Renal cortex interstitium (tissue), 11 donors: ENCODE measurements around the gene FADS3. TPM values are rescaled to one million over a fixed set of nuclear protein-coding genes. Genes with fewer than 3 reads are reported as not detected.

Experiments
- DNase-seq, 11 donors: peaks; one replicate each; pipeline ENCODE4 v3.0.0-alpha.2; 2013; ENCODE audit warnings: low read depth in 9 of 11, low spot score in 4 of 11; ENCODE audit errors: extremely low read depth in 1 of 11
- polyA plus RNA-seq, 3 donors: library from polyadenylated mRNA; unstranded; fragments of 120-200 nt; gene quantifications; one replicate each; pipeline ENCODE4 v1.2.1, GENCODE V29; 2013; ENCODE audit not compliant: insufficient read length in 3 of 3

Gene FADS3
- polyA plus RNA-seq, 3 donors = 13.0 to 22.9 (median 18.4) TPM

DNA sequence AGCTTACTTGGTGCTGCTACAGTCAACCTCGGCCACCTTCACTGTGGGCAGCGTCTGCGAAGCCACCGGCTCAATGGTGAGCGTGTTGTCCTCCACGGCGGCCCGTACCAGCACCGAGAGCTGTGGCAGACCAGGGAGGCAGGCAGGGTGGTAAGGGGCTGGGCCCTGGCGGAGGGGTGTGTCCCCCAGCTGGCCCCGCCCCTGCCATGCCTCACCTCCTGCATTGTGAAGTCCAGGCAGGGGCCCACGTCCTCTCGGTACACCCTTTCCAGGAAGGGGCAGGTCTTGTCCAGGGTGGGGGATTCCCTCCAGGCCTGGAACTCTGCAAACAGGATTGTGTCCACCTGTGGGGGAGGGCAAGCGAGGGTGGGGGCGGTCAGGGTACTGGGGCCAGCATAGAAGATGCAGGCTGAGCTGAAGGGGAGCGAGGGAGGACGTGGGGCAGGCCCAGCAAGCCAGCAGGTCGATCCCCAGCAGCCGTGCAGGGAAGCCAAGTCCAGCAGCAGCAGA lies 13.2 kb upstream of the FADS3 start:
- DNase-seq = peak in 4 of 11 donors; percentile 35 to 49 (median 43)

DNA sequence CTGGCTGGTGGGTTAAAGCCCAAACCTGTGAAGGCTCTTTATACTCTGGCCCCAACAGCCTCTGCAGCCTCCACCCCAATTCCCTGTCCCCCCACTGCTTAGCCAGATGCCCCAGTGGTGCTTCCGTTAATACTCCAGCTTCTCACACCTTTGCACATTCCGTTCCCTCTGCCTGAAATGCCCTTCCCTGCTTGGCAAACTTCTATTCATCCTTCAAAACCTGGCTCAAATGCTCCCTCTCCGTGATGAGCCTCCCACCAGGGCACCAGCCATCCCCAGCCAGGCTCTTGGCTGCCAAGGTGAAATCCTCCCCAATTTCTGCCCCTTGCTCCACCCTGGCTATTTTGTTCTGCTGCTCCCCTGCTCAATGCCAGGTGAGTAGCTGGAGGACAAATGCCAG lies 12.5 kb upstream of the FADS3 start:
- no peak for DNase-seq

DNA sequence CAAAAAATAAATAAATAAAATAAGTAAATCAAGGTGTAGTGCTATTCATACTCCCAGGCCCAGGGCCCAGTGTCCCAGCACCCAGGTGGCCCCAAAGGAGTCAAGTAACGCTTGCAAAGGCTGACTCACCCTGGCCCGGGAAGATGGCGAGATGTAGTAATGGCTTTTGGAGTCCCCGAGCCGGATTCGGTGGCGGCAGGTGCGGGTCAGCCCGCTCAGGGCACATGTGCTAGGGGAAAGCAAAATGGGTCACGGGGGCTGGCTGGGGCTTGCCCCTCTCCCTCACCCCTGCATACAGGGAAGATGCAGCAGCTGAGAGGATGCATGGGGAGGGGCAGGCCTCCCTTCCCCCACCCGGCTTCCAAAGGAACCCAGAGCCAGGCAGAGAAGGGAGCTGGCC lies 11.0 kb upstream of the FADS3 start:
- DNase-seq = no peak

DNA sequence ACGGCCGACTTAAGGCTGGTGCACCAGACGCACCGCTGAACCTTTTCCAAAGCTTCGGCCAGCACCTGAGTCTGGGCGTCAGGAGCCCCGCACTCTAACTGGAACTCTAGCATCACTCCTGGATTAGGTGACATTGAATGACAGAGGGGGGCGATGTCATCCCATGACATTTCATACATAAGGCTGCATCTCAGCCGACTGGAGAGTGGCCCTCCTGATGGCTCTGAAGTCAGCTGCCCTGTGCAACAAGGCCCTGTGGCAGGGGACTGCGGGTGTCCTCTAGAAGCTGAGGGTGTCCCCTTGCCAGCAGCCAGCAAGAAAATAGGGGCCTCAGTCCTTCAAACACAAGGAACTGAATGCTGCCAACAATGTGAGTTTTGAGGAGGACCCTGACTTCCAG lies 10.1 kb upstream of the FADS3 start:
- DNase-seq = no peak

DNA sequence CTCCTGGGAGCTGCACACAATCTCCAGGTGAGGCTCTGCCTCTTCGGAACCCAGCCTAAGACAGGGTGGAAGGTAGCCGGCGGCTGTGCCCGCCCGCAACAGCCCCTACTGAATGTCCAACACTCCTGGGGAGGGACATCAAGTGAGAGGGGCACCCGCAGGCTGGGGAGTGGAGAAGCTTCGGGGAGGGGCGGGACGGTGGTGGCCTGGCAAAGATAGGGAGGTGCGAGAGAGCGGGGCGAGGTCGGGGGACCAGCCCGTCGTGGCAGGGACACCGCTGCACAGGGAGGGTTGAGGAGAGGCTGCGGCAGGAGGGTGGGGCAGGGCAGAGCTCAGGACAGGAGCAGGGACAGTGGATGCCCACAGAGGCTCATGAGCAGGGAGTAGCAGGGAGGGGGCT lies 8.9 kb upstream of the FADS3 start:
- no peak for DNase-seq

DNA sequence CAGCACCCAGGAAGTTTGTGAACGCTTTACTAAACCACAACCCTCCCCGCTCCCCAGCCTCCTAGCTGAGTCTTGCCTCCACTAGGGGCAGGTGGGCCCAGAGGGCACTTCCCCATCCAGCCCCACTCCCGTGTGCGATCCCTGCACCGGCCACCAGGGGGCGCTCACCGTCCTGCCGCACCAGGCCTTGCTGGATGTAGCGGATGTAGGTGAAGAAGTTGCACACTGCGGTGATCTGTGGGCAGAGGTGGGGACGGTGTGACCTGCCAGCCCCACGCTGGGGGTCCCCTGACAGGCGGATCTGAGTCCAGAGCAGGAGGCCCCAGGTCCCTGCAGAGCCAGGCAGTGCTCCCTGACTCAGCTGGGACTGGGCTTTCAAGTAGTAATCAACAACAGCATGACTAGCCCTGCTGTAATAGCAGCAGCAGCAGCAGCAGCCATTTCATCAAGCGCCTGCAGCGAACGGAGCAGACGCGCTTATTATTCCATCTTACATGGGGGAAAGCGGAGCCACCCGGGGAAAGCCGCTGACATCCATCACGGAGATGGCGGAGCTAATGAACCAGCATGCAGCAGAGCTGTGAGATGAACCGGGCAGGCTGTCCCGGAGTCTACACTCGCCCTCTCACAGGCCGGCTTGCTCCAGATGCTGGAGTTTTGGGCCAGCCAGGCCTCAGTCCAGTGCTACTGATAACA lies 7.9 kb upstream of the FADS3 start:
- peak in 4 of 11 donors; percentile 45 to 69 (median 54) for DNase-seq

DNA sequence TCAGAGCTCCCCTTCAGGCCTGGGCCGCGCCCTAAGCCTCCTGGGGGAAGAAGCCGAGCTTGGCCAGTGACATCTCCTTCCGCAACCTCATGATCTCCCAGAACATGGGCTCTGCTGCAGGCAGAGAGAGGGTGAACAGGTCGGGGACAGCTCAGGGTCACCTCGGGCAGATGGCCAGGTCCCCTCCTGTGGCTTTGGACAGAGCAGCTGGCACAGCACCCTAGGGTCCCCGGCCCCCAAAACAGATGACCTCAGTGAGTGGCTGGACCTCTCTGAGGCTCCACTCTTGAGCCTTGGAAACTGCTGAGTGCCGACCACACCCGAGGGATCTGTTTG lies 6.9 kb upstream of the FADS3 start:
- DNase-seq = no peak

DNA sequence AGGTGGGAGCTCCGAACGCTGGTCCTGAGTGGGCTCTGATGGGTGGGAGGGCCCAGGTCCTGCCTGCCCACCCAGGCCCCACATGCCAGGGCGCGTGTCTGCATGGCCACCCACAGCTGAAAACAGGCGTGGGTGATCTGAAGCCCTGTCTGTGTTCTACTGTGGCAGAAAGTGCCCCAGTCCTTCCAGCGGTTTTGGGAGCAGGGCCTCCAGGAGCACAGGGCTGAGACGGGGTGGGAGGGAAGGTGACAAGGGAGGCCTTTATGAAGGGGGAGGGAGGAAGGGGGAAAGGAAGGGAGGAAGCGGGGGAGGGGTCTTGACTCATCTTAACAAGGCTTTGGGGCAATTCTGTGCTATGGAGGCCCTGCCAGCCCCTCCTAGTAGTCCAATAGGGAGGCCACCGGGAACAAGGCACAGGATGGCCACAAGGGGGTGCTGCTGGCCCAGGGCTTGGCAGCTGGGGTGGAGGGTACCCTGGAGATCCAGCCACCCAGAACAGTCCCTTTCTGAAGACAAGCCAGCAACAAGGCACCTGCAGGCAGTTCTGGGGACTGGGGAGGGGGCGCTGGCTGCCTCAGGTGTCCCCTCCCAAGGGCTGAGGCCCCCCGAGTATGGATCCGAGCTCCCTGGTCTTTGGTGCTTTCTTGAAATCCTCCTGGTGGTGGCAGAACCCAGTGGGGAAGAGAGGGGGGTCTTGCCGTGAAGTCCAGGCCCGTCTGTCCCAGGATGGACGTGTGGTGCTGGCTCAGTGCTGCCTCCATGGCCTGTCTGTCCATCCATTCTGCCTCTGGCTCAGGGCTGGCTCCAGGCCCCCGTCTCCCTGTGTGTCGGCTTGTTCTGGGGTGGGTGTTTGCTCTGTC lies 6.3 kb upstream of the FADS3 start:
- peak in 5 of 11 donors; percentile 41 to 59 (median 55) for DNase-seq

DNA sequence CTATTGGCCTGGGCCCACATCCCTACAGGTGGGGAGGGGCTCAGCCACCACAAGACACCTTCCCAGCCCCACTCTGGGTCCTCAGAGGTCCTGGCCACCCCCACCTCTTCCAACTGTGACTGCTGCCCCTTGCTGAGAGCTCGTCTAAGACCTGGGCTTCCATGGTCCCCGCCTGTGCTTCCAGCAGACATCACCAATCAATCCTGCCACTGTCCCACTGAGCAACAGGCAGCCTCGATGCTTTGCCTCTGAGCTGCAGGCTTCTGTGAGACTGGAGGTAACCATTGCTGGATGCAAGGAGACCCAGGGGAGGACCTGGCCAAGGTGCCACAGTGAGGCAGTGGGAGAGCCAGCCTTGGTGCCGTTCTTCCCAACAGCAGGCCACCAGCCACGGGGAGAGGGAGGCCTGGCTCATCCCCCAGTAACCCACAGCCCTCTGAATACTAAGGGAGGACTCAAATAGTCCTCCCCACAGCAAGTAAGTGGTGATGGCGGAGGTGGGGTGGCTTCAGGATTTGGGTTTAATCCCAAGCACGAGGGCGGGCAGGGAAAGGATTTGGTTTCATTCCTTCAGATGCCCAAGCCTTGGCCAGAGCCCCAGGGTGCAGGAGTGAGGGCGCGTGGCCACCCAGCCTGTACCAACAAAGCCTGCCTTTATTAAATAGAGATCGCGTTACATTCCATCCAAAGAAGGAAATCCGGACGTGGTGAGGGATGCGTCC lies 5.5 kb upstream of the FADS3 start:
- no peak for DNase-seq

DNA sequence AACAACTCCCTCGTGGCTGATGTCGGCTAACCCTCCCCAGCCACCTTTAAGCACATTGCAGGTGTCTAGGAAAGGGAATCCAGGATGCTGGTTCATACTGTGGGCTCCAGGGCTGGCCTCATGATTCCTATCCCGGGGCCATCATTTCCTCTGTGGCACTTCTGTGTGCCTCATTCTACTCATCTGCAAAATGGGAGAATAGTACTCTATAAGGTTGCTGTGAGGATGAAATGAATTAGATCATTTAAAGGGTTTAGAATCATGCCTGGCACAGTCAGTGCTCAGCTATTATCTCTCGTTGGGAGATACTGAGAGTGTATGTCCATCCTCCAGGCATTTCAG lies 4.3 kb upstream of the FADS3 start:
- no peak for DNase-seq

DNA sequence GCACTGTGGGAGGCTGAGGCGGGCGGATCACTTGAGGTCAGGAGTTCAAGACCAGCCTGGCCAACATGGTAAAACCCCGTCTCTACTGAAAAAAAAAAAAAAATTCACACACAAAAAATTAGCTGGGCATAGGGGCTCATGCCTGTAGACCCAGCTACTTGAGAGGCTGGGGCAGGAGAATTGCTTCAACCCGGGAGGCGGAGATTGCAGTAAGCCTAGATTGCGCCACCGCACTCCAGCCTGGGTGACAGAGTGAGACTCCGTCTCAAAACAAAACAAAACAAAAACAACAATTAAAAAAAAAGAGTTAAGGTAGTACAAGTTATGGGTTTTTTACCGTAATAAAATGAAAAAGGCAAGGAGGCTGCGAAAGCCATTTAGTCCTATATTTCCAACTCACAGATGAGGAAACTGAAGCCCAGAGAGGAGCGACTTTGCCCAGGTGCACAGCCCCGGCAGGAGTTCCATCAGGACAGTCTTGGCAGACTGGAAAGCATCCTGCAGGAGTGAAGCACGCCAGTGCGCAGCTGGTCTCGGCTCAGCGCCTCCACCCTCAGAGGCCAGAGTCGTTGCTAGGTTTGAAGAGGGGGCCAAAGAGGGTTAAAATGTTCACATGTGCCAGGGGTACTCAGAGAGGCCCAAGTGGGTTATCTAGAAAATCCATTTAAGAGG lies 3.8 kb upstream of the FADS3 start:
- DNase-seq = no peak

DNA sequence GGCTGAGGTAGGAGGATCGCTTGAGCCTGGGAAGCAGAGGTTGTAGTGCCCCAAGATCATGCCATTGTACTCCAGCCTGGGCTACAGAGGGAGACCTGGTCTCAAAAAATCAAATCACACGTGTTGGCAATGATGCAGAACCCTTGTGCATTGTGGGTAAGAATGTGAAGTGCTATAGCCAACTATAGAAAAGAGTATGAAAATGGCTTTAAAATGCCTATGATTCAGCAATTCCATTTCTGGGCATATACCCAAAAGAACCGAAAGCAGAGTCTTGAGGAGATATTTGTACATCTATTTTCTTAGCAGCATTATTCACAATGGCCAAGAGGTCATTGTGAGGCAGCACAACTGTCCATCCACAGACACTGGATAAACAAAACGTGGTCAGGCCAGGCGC lies 2.6 kb upstream of the FADS3 start:
- no peak for DNase-seq

DNA sequence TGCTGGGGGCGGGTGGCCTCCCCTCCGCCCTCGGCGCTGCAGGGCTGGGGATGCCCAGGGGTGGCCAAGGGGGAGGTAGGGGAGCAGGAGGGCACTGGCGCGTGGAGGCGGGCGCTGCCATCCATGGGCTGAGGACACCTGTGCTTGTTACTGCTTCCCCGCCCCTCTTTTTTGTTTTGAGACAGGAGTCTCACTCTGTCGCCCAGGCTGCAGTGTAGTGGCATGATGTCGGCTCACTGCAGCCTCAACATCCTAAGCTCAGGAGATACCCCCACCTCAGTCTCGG lies 683 bp upstream of the FADS3 start:
- no peak for DNase-seq

DNA sequence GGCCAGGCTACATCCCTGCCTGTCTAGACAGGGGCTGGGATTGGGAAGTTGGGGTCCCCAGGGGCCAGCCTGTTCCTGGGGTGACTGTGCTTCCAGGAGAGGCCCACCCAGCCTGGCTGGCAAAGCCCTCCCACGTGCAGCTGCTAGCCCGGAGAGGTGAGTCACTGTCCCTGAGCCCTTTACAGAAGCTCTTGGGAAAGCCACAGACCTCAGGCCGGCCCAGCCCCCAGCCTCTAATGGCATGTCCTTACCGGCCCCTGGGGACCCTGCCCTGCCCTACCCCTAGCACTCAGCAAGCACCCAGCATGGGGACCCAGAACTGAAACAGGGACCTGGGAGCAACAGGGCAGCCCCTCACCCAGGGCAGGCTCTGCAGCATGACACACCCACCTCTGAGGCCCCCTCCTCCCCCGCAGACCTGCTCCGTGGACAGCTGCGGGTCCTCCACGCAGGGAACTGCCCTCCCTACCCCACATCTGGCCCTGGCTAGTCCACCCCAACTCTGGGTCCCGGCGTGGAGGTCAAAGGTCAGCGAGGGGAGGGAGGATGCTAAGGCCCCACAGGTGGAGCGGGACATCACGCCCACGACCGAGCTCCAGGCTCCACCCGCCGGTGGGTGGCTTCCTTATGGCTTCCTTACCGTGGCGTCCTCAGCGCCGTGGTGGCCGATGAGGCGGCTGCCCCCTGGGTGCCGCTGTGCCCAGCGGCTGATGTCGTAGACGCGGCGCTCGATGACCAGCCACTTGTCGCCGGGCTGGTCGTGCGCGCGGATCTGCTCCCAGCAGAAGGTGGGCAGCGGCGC lies 615 bp downstream of the FADS3 start:
- no peak for DNase-seq

DNA sequence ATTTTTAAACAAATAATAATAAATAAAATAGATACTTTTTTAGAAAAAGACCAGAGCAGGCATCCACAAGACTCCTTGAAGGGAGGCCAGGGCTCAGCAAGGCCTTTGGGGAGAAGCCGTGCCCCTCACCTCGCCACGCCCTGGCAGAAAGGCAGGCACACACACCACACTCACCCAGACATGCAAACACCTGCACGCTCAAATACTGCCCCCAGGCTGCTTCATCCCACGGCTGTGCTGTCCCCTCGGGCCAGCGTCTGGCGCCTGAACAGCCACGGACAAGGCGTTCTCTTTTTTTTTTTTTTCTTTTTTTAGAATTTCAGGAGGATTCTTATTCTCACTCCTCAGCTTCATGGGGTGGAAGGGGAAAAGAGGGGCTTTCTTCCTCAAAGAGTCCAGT lies 1.5 kb downstream of the FADS3 start:
- no peak for DNase-seq

DNA sequence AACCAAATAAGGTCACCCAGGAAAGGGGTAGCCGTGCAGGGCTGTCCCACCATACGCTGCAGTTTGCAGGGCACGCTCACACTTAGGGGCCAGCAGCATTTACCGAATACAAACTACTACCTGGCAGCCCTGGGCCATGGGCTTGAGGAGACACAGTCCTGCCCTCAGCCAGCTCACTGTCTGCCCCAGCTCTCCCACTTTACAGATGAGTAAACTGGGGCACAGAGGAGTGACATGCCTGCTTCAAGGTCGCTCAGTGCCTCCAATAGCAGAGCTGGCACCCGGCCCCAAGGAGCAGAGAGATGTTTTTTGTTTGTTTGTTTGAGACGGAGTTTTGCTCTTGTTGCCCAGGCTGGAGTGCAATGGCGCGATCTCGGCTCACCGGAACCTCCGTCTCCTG lies 2.8 kb downstream of the FADS3 start:
- DNase-seq = no peak

DNA sequence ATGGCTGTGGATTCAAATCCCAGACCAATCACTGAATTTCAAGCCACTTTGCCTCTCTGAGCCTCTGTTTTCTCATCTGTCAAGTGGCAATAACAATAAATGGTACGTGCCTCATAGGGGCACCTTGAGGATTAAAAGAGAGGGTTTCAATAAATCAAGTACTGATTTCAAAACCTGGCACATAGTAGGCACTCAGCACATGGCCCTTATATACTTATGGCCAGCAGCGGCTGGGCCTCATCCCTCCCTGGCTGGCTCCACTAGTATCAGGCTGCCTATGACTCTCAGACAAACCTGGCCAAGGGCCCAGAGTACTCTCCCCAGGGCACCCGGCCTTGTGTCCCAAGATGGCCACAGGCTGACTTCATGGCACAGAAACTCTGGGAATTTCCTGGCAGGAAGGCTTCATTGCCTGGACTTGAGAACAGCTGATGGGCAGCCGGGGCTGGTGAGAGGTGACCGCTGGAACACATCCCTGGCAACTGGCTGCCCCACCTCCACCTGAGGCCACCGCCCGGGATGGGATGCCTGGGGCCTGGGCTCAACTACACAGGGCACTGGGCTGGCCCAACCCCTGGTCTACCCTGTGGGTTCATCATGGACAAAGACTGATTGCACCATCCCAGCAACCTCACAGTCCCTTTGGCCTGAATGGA lies 3.4 kb downstream of the FADS3 start:
- DNase-seq = no peak

DNA sequence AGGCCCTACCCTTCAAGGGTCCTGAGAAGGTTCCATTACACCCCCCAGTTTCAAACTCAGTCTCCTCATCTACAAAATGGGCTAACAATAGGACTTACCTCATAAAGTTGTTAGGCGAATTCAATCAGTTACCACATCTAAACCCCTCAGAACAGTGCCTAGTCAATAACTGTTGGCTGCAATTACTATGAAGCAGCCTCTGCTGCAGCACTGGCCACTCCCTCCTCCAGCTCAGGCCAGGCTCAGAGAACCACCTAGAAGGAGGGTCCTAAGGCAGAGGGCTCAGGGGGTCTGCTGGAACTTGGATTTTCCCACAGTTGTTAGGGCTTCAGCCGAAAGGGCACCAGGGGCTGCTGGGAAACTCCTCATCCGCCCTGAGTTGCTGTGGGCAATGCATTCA lies 4.7 kb downstream of the FADS3 start:
- DNase-seq = no peak
